HG03097 (cell line): ENCODE measurements around the gene RREB1.
"Not testable (repeated sequence)": the region's sequence is repeated elsewhere in the genome, so short reads cannot be mapped to it uniquely, and the experiment has no call there.

ENCODE experiments used
- ATAC-seq: cut with Tn5 transposase; IDR thresholded peaks from one replicate; pipeline ENCODE4 v1.9.1; 2021; ENCODE audit not compliant: unreplicated experiment, low FRiP score

RREB1 gene

GRCh38 chr6:7257521-7258230 lies 149.9 kb downstream of the RREB1 start:
- ATAC-seq = no peak

- no peak for ATAC-seq
Observed at GRCh38 chr6:7258231-7258763, 150.5 kb downstream of the RREB1 start.

- ATAC-seq = no peak
Observed at GRCh38 chr6:7260291-7261031, 152.7 kb downstream of the RREB1 start.

- no peak for ATAC-seq
Observed at GRCh38 chr6:7261032-7261841, 153.5 kb downstream of the RREB1 start.

GRCh38 chr6:7261852-7262461 lies 154.2 kb downstream of the RREB1 start:
- no peak for ATAC-seq

- no peak for ATAC-seq
Observed at GRCh38 chr6:7262746-7263518, 155.2 kb downstream of the RREB1 start.

- ATAC-seq = not testable (repeated sequence)
Observed at GRCh38 chr6:7263519-7263805, 155.7 kb downstream of the RREB1 start.

- no peak for ATAC-seq
Observed at GRCh38 chr6:7264041-7264440, 156.3 kb downstream of the RREB1 start.

- no peak for ATAC-seq
Observed at GRCh38 chr6:7264686-7265384, 157.1 kb downstream of the RREB1 start.

- not testable (repeated sequence) for ATAC-seq
Observed at GRCh38 chr6:7265385-7265726, 157.6 kb downstream of the RREB1 start.

GRCh38 chr6:7267071-7267465 lies 159.3 kb downstream of the RREB1 start:
- no peak for ATAC-seq

GRCh38 chr6:7267466-7268091 lies 159.8 kb downstream of the RREB1 start:
- no peak for ATAC-seq

- ATAC-seq = no peak
Observed at GRCh38 chr6:7268362-7268761, 160.6 kb downstream of the RREB1 start.

- ATAC-seq = no peak
Observed at GRCh38 chr6:7268816-7269555, 161.2 kb downstream of the RREB1 start.

GRCh38 chr6:7269816-7270215 lies 162.1 kb downstream of the RREB1 start:
- no peak for ATAC-seq

GRCh38 chr6:7270320-7271204 lies 162.8 kb downstream of the RREB1 start:
- no peak for ATAC-seq

GRCh38 chr6:7271205-7271534 lies 163.4 kb downstream of the RREB1 start:
- ATAC-seq = no peak

GRCh38 chr6:7273709-7274108 lies 165.9 kb downstream of the RREB1 start:
- no peak for ATAC-seq
